GM13977 (cell line): ENCODE data around the gene CAMTA1.

Source experiments
- DNase-seq: peaks from one replicate; pipeline ENCODE4 v3.0.0; 2012; ENCODE audit warnings: low spot score
- CTCF ChIP-seq: IDR thresholded peaks from 2 replicates; pipeline ENCODE4 v1.5.1; 2012; ENCODE audit warnings: mild to moderate bottlenecking, control low read depth; ENCODE audit not compliant: insufficient read depth; ENCODE audit errors: extremely low read depth, missing control alignments
- in situ Hi-C: fragments of 300-500 bp; cut with MboI; formaldehyde crosslinking; loops from one replicate; pipeline ENCODE4 v1.12.0; 2022; ENCODE audit warnings: low sequenced_read_pairs, low pct_unique_long_range_greater_than_20kb, mixed read lengths, inconsistent platforms; ENCODE audit not compliant: unreplicated experiment

CAMTA1 gene

GRCh38 chr1:7509598-7509997, 724.3 kb downstream of the CAMTA1 start:
- DNase-seq, result no peak
- in situ Hi-C loops, result no loop called here
- TF ChIP-seq CTCF, result no peak

DNA sequence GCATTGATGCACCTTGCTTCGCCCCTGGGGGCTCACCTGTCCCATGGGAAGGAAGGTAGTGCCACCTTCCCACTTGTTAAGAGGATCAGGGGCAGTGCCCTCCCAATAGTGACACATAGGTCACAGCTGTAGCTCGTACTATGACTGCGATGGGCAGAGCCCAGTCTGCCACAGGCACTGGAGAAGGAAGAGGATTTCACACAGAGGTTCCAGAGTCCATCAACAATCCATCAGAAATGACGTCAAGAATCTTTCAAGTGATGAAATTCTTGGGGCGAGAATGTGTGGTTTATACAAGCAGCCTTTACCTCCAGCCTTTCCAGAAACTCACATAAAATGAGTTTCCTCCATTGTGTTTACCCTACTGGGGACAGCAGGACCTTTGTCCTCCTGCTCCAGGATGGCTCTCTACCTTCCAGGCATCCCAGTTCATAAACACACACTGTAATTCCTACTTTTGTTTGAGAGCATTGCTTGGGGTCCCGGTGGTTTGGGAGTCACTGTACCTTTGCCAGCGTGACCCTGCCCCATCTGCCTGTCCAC, 725.2 kb downstream of the CAMTA1 start:
- no peak for TF ChIP-seq CTCF
- in situ Hi-C loops, result no loop called here
- DNase-seq, result no peak

DNA sequence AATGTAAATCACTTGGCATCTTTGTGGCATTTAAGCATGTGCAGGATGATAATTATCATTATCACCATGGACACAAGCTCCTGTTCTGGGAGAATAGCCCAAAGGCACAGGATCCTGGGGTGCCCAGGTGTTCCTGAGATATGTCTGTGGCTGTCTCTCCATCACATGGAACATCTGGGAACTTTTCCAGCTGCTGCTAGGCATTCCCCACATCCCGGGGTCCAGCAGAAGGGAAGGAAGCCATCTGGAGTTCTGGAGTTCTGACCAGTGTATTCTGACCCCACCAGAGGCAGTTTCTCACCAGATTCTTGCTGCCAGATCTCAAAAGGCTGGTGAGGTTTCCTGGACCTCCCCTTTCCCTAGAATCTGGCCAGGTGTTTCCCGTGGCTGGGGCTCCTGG, 726.1 kb downstream of the CAMTA1 start:
- in situ Hi-C loops, result no loop called here
- TF ChIP-seq CTCF, result no peak
- DNase-seq, result no peak

DNA sequence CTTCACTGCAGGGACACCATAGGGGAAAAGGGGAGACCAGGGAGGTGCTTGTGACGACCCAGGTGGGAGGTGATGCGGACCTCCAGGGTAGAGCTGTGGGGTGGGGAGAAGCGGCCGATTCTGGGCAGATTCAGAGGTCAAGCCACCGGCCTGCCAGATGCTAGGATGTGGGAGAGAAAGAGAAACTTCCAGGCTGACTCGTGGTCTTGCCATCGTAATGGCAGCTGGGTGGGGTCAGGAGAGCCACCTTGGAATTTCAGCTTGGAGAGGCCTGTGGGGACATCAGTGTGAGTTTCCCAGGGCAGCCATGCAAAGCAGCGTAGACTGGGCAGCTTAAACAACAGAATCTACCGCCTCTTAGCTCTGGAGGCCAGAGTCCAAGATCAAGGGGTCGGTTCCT, 727.8 kb downstream of the CAMTA1 start:
- in situ Hi-C loops, result no loop called here
- no peak for TF ChIP-seq CTCF
- no peak for DNase-seq

DNA sequence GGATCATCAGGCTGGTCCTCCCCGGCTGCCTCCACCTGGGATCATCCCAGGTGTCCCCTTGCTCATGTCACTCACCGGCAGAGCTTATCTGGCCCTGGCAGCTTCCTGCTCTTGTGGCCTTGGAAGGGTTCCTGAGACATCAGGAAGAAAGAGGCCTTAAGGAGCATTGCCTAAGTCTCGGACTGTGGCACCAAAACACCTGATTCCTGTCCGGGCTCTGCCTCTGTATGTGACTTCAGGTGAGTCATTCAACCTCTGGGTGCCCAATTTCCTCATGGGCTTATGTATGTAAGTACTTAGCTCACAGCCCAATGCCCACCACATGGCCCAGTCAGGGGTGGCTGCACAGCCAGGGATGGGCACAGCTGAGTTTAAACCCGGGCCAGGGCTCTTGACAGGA, 729.9 kb downstream of the CAMTA1 start:
- in situ Hi-C loops, result no loop called here
- no peak for DNase-seq
- no peak for TF ChIP-seq CTCF

DNA sequence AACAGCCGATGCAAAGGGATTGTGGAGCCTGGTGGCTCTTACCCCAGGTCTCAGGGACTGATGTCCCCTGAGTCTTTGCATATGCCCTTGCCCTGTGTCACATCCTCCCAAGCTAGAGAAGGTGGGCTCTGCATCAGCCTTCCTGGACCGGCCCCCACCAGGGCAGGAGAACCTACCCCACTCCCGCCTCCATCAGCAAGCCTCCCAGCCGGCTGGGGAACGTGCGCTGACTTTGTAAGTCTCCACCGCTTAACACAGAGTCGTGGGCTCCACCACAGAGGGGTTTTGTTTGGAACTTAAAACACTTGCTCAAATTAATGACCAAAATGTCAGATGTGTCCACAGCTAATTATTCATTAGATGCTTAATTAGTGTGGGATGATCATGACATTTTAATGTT, 730.6 kb downstream of the CAMTA1 start:
- in situ Hi-C loops, result no loop called here
- no peak for DNase-seq

More for the DNA sequence above, 730.6 kb downstream of the CAMTA1 start:
- TF ChIP-seq CTCF, result no peak
